NB4 (cell line): ENCODE results near the gene GOSR2.

ENCODE experiments used
- POLR2A ChIP-seq: IDR thresholded peaks from 2 replicates; pipeline ENCODE4 v1.6.1; 2011; ENCODE audit warnings: mild to moderate bottlenecking; ENCODE audit not compliant: insufficient read length; ENCODE audit errors: extremely low read depth
- TF ChIP-seq, protein P1 (sequence below): IDR thresholded peaks from one replicate; pipeline ENCODE4 v1.5.1; 2012; ENCODE audit warnings: low read depth, low read length

DNA sequence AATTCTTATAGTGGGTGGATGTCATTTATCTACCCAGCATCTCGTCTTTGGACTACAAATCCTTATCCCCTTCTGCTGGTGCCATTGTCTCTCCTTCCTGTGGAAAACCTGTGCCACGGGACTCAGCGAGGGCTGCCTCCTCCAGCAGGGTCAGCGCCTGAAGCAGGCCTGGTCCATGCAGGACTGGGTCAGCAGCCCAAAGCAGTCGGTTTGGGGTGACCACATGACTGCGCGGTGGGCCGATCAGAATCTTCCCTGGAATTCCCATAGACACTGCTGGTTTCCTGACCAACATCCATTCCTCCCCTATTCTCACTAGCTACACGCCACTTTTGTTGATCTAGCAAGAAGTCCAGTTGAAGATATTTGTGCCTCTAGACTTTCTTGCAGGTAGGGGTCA, 29.2 kb downstream of the GOSR2 start:
- no peak for TF ChIP-seq POLR2A
- TF ChIP-seq, protein P1, sequence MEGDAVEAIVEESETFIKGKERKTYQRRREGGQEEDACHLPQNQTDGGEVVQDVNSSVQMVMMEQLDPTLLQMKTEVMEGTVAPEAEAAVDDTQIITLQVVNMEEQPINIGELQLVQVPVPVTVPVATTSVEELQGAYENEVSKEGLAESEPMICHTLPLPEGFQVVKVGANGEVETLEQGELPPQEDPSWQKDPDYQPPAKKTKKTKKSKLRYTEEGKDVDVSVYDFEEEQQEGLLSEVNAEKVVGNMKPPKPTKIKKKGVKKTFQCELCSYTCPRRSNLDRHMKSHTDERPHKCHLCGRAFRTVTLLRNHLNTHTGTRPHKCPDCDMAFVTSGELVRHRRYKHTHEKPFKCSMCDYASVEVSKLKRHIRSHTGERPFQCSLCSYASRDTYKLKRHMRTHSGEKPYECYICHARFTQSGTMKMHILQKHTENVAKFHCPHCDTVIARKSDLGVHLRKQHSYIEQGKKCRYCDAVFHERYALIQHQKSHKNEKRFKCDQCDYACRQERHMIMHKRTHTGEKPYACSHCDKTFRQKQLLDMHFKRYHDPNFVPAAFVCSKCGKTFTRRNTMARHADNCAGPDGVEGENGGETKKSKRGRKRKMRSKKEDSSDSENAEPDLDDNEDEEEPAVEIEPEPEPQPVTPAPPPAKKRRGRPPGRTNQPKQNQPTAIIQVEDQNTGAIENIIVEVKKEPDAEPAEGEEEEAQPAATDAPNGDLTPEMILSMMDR = no peak
